Stimulated activated naive CD8-positive, alpha-beta T cell treated with anti-CD3 and anti-CD28 coated beads, Interleukin-15, amount 100 ng/mL, for 72 hours (primary cell): Measurements from ENCODE around the gene RAD54L.
"Not testable (repeated sequence)": the region's sequence is repeated elsewhere in the genome, so short reads cannot be mapped to it uniquely, and the experiment has no call there.

Source experiments
- ATAC-seq: fragments of 150-1000 bp; cut with Tn5 transposase; 2 replicates; pipeline ENCODE4 v1.10.0; 2021; ENCODE audit warnings: mild to moderate bottlenecking, moderate library complexity
- DNase-seq, 2 donors: peaks; one replicate each; pipeline ENCODE4 v3.0.0; 2021 to 2022
- H3K27ac Mint-ChIP-seq, 2 donors: one replicate each; pipeline ENCODE4 v1.8.0; 2022; ENCODE audit warnings: mild to moderate bottlenecking in 2 of 2, mixed read lengths in 2 of 2, moderate library complexity in 2 of 2
- H3K27me3 Mint-ChIP-seq: one replicate; pipeline ENCODE4 v1.8.0; 2022; ENCODE audit warnings: mixed read lengths
- H3K4me1 Mint-ChIP-seq: one replicate; pipeline ENCODE4 v1.8.0; 2022; ENCODE audit warnings: mild to moderate bottlenecking, mixed read lengths
- H3K4me3 Mint-ChIP-seq, 2 donors: one replicate each; pipeline ENCODE4 v1.8.0; 2022; ENCODE audit warnings: mild to moderate bottlenecking in 2 of 2, mixed read lengths in 2 of 2, moderate library complexity in 1 of 2
- H3K9me3 Mint-ChIP-seq, 2 donors: one replicate each; pipeline ENCODE4 v1.8.0; 2022; ENCODE audit warnings: mixed read lengths in 2 of 2

The RAD54L gene

GRCh38 chr1:46319960-46320914, 72.7 kb downstream of the RAD54L start:
- ATAC-seq, DNase-seq, H3K9me3 Mint-ChIP-seq, H3K4me3 Mint-ChIP-seq, H3K27me3 Mint-ChIP-seq, H3K27ac Mint-ChIP-seq, H3K4me1 Mint-ChIP-seq: not testable (repeated sequence)

GRCh38 chr1:46322191-46322590, 74.6 kb downstream of the RAD54L start:
- H3K4me1 Mint-ChIP-seq, H3K27ac Mint-ChIP-seq, DNase-seq, ATAC-seq, H3K4me3 Mint-ChIP-seq, H3K9me3 Mint-ChIP-seq, H3K27me3 Mint-ChIP-seq: not testable (repeated sequence)

DNA sequence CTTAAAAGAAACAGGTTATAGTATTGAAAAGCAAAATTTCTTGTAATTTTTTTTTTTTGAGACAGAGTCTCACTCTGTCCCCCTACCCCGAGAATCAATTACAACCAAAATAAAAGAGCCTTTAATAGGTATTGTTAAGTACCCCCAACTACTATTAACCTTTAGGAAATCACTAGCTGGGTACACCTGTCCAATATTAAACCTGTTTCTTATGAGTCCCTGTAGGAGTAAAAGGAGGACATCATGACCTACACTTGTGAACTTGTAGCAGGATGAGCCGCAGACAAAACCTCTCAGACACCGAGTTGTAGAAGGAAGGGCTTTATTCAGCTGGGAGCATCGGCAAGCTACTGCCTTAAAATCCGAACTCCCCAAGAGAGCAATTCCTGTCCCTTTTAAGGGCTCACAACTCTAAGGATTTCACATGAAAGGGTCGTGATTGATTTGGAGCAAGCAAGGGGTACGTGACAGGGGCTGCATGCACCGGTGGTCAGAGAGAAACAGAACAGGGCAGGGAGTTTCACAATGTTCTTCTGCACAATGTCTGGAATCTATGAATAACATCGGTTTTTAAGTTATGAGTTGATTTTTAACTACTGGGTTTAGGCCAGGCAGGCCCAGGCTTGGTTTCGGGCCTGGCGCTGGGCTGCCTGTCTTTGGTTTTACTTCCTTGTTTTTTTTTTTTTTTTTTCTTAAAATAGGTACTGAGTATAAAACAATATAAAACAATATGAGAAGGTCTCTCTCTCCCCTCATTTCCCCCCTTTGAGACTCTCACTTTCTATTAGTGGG, 77.9 kb downstream of the RAD54L start:
- not testable (repeated sequence) for ATAC-seq, H3K4me3 Mint-ChIP-seq, DNase-seq, H3K27ac Mint-ChIP-seq, H3K9me3 Mint-ChIP-seq, H3K4me1 Mint-ChIP-seq, H3K27me3 Mint-ChIP-seq
